ENCODE data around the gene CTSH. TPM values are rescaled to one million over a fixed set of nuclear protein-coding genes. Genes with fewer than 3 reads are reported as not detected.

Gene CTSH
- total RNA-seq, 4 donors from 2014 or later: 72.9 to 280 (median 111) TPM

GRCh38 chr15:78895471-78895870, 49.4 kb downstream of the CTSH start:
- Histone ChIP-seq H3K9me3 (no peaks in the 10 kb centered on the region), H3K27ac (no peak overlapping the region), H3K36me3 (peaks cover 0 to 2% of the 10 kb centered on the region in 2 donors), H3K27me3 (no peaks in the 10 kb centered on the region), H3K4me3 (no peak overlapping the region), H3K4me1 (no peaks in the 10 kb centered on the region)
- no peak for TF ChIP-seq POLR2A (IDR thresholded peaks at IDR 0.05)
- TF ChIP-seq, protein P1, sequence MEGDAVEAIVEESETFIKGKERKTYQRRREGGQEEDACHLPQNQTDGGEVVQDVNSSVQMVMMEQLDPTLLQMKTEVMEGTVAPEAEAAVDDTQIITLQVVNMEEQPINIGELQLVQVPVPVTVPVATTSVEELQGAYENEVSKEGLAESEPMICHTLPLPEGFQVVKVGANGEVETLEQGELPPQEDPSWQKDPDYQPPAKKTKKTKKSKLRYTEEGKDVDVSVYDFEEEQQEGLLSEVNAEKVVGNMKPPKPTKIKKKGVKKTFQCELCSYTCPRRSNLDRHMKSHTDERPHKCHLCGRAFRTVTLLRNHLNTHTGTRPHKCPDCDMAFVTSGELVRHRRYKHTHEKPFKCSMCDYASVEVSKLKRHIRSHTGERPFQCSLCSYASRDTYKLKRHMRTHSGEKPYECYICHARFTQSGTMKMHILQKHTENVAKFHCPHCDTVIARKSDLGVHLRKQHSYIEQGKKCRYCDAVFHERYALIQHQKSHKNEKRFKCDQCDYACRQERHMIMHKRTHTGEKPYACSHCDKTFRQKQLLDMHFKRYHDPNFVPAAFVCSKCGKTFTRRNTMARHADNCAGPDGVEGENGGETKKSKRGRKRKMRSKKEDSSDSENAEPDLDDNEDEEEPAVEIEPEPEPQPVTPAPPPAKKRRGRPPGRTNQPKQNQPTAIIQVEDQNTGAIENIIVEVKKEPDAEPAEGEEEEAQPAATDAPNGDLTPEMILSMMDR (IDR thresholded peaks at IDR 0.05): no peak
- DNase-seq: no peak
- intact Hi-C loops (cut with DNase I; ENCODE audit: low total_unique reads): no loop called here

DNA sequence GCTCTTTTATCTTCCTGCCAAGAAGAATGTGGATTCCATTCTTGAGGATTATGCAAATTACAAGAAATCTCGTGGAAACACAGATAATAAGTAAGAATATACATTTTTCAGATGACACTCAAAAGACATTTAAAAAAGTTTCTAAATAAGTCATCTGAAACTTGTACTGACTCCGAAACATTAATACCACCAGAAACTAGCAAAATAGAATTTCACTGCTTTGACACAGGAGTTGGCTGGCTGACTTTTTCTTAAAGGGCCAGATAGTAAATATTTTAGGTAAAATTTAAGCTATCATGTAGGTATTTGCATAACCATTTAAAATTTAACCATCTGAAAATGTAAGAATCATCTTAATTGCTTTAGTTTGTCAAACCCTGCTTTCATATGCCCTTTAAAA, 51.3 kb downstream of the CTSH start:
- Histone ChIP-seq H3K4me3 (no peak overlapping the region), H3K36me3 (no peaks in the 10 kb centered on the region), H3K9me3 (no peaks in the 10 kb centered on the region), H3K4me1 (no peaks in the 10 kb centered on the region), H3K27me3 (no peaks in the 10 kb centered on the region), H3K27ac (no peak overlapping the region)
- no peak for TF ChIP-seq POLR2A (IDR thresholded peaks at IDR 0.05)
- TF ChIP-seq, protein P1 (IDR thresholded peaks at IDR 0.05): no peak
- intact Hi-C loops (cut with DNase I; ENCODE audit: low total_unique reads): no loop called here
- no peak for DNase-seq

DNA sequence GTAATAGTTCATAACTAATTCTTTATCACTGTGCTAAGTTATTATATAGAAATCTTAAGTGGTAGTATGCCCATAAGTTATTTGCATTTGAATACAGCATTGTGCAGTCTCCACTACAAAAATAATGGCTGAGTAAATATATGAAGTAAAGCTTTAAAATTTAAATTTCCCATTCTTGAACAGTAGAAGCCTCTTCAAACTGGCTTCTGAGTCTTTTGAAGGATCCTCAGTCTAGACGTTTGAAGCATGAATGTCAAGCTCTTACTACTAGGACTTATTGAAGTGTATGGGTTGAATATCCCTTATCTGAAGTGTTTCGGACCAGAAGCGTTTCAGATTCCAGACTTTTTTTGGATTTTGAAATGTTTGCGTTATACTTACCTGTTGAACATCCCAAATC, 55.8 kb downstream of the CTSH start:
- no peak for TF ChIP-seq POLR2A (IDR thresholded peaks at IDR 0.05)
- TF ChIP-seq, protein P1 (IDR thresholded peaks at IDR 0.05): no peak
- H3K27ac ChIP-seq: no peak overlapping the region
- no peak for DNase-seq
- H3K27me3 ChIP-seq: no peaks in the 10 kb centered on the region
- no peaks in the 10 kb centered on the region for H3K4me1 ChIP-seq
- H3K9me3 ChIP-seq: no peaks in the 10 kb centered on the region
- no peak overlapping the region for H3K4me3 ChIP-seq
- intact Hi-C loops (cut with DNase I; ENCODE audit: low total_unique reads): no loop called here
- H3K36me3 ChIP-seq: no peaks in the 10 kb centered on the region

DNA sequence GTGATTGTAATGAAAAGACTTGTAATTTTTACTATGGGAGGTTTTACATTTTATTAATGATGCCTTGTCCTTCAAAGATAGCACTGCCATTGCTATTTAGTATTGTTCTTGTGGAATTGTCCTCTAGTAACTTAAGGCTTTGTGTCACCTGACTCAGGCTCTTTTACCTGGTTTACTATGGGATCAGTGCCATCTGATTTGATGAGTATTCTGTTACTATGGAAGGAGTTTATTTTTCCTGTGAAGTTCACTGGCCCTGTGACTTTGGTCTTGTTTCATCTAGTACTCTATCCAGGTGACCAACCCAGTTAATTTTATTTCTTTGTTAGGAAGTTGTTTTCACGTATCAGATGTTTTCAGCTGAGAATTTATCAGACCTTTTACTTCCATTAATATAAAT, 63.2 kb downstream of the CTSH start:
- no peaks in the 10 kb centered on the region for H3K27me3 ChIP-seq
- H3K4me3 ChIP-seq: no peak overlapping the region
- H3K4me1 ChIP-seq: peaks cover 0 to 12% of the 10 kb centered on the region in 2 donors
- no peaks in the 10 kb centered on the region for H3K36me3 ChIP-seq
- H3K27ac ChIP-seq: no peak overlapping the region
- no peaks in the 10 kb centered on the region for H3K9me3 ChIP-seq
- intact Hi-C loops (cut with DNase I; ENCODE audit: low total_unique reads): no loop called here
- DNase-seq: no peak
- TF ChIP-seq POLR2A (IDR thresholded peaks at IDR 0.05): no peak
- TF ChIP-seq, protein P1 (IDR thresholded peaks at IDR 0.05): no peak

GRCh38 chr15:78880813-78881212, 64.0 kb downstream of the CTSH start:
- Histone ChIP-seq H3K36me3 (no peaks in the 10 kb centered on the region), H3K4me1 (peaks cover 0 to 12% of the 10 kb centered on the region in 2 donors)

More at GRCh38 chr15:78880813-78881212, 64.0 kb downstream of the CTSH start:
- DNase-seq: no peak
- Histone ChIP-seq H3K27me3 (no peaks in the 10 kb centered on the region), H3K4me3 (no peak overlapping the region), H3K9me3 (no peaks in the 10 kb centered on the region), H3K27ac (no peak overlapping the region)
- intact Hi-C loops (cut with DNase I; ENCODE audit: low total_unique reads): no loop called here
- TF ChIP-seq, protein P1 (IDR thresholded peaks at IDR 0.05): no peak
- no peak for TF ChIP-seq POLR2A (IDR thresholded peaks at IDR 0.05)
